GM23338 (cell line): ENCODE measurements around the gene ADPRHL1. TPM values are rescaled to one million over a fixed set of nuclear protein-coding genes. Genes with fewer than 3 reads are reported as not detected.

Experiments used
- ATAC-seq: fragments of 200-7000 bp; cut with Tn5 transposase; 3 replicates; pipeline ENCODE4 v1.9.1; 2020
- DNase-seq: peaks from one replicate; pipeline ENCODE4 v3.0.0-alpha.2; 2015; ENCODE audit warnings: low spot score
- H2AFZ ChIP-seq: fragments of 200-600 bp; sonication (generic); 2 replicates; pipeline ENCODE4 v1.8.0; 2016; ENCODE audit warnings: antibody characterized with exemption, mild to moderate bottlenecking, moderate library complexity
- H3F3A ChIP-seq: fragments of 200-600 bp; sonication (generic); replicated peaks from 2 replicates; pipeline ENCODE4 v1.8.0; 2017; ENCODE audit warnings: antibody characterized with exemption, mixed run types, low read depth
- H3K27ac ChIP-seq: fragments of 200-600 bp; sonication (generic); 2 replicates; pipeline ENCODE4 v1.6.1; 2016; ENCODE audit warnings: low read depth
- H3K27me3 ChIP-seq: fragments of 200-600 bp; sonication (generic); 2 replicates; pipeline ENCODE4 v1.8.0; 2016; ENCODE audit warnings: mild to moderate bottlenecking, mixed run types, moderate library complexity; ENCODE audit not compliant: insufficient read depth
- H3K36me3 ChIP-seq: fragments of 200-600 bp; sonication (generic); 2 replicates; pipeline ENCODE4 v1.8.0; 2016; ENCODE audit warnings: mild to moderate bottlenecking; ENCODE audit not compliant: insufficient read depth
- H3K4me1 ChIP-seq: fragments of 200-600 bp; sonication (generic); 2 replicates; pipeline ENCODE4 v1.8.0; 2016; ENCODE audit warnings: mild to moderate bottlenecking, moderate library complexity; ENCODE audit not compliant: insufficient read depth
- H3K4me2 ChIP-seq: fragments of 200-600 bp; sonication (generic); 2 replicates; pipeline ENCODE4 v1.7.1; 2017; ENCODE audit warnings: mixed run types
- H3K4me3 ChIP-seq: fragments of 200-600 bp; sonication (generic); 2 replicates; pipeline ENCODE4 v1.6.1; 2016; ENCODE audit warnings: mixed run types
- H3K79me2 ChIP-seq: fragments of 200-600 bp; sonication (generic); replicated peaks from 2 replicates; pipeline ENCODE4 v1.8.0; 2017; ENCODE audit warnings: mild to moderate bottlenecking; ENCODE audit not compliant: insufficient read depth
- H3K9me2 ChIP-seq: fragments of 200-600 bp; sonication (generic); 2 replicates; pipeline ENCODE4 v1.8.0; 2017; ENCODE audit not compliant: insufficient read depth
- H4K20me1 ChIP-seq: fragments of 200-600 bp; sonication (generic); replicated peaks from 2 replicates; pipeline ENCODE4 v1.8.0; 2017; ENCODE audit warnings: mild to moderate bottlenecking; ENCODE audit not compliant: insufficient read depth
- H3K27ac Mint-ChIP-seq: 2 replicates; pipeline ENCODE4 v1.8.0; 2020; ENCODE audit warnings: inconsistent platforms, mild to moderate bottlenecking, moderate library complexity, mixed read lengths
- H3K27me3 Mint-ChIP-seq: 3 replicates; pipeline ENCODE4 v1.8.0; 2022; ENCODE audit warnings: low read depth, mild to moderate bottlenecking, moderate library complexity, mixed read lengths, inconsistent platforms; ENCODE audit not compliant: insufficient read depth, poor library complexity
- H3K36me3 Mint-ChIP-seq: 3 replicates; pipeline ENCODE4 v1.8.0; 2021; ENCODE audit warnings: low read depth, mild to moderate bottlenecking, inconsistent platforms, moderate library complexity, mixed read lengths
- H3K4me1 Mint-ChIP-seq: 3 replicates; pipeline ENCODE4 v1.8.0; 2020; ENCODE audit warnings: mild to moderate bottlenecking, inconsistent platforms, mixed read lengths
- H3K4me3 Mint-ChIP-seq: 3 replicates; pipeline ENCODE4 v1.8.0; 2021; ENCODE audit warnings: moderate library complexity, mild to moderate bottlenecking, inconsistent platforms, mixed read lengths
- H3K9me3 Mint-ChIP-seq: 3 replicates; pipeline ENCODE4 v1.8.0; 2020; ENCODE audit warnings: moderate library complexity, mild to moderate bottlenecking, inconsistent platforms, mixed read lengths
- CREB1 ChIP-seq: fragments of 250-450 bp; sonication (Bioruptor Pico); IDR thresholded peaks from 2 replicates; pipeline ENCODE4 v1.5.0; 2020; ENCODE audit warnings: low read depth, mild to moderate bottlenecking, moderate library complexity
- EZH2phosphoT487 ChIP-seq: fragments of 200-600 bp; sonication (generic); IDR thresholded peaks from one replicate; pipeline ENCODE4 v1.8.1; 2018; ENCODE audit warnings: antibody characterized with exemption; ENCODE audit not compliant: unreplicated experiment
- NANOG ChIP-seq: IDR thresholded peaks from 2 replicates; pipeline ENCODE4 v1.6.1; 2016; ENCODE audit warnings: antibody characterized with exemption, borderline replicate concordance
- POLR2AphosphoS5 ChIP-seq: IDR thresholded peaks from 2 replicates; pipeline ENCODE4 v1.6.1; 2016; ENCODE audit warnings: antibody characterized with exemption, low read depth
- REST ChIP-seq: IDR thresholded peaks from one replicate; pipeline ENCODE4 v1.6.1; 2018; ENCODE audit warnings: antibody characterized with exemption; ENCODE audit not compliant: unreplicated experiment
- STAT1 ChIP-seq: IDR thresholded peaks from one replicate; pipeline ENCODE4 v1.6.1; 2016; ENCODE audit warnings: antibody characterized with exemption; ENCODE audit not compliant: unreplicated experiment
- ZNF462 ChIP-seq: fragments of 250-450 bp; sonication (Bioruptor Pico); IDR thresholded peaks from 2 replicates; pipeline ENCODE4 v1.5.0; 2020; ENCODE audit warnings: mild to moderate bottlenecking, moderate library complexity
- polyA plus RNA-seq: library from polyadenylated mRNA; unstranded; fragments of >200 nt; fragmentation: Nextera tagmentation; extraction: Ambion mirVana; gene quantifications from 2 replicates; pipeline ENCODE4 v1.2.1, GENCODE V29; 2016
- total RNA-seq: library from RNA; depleted of rRNA; stranded (reverse); fragments of >200 nt; shearing (Covaris generic); gene quantifications from 2 replicates; pipeline ENCODE4 v1.2.3, GENCODE V29; 2014

ADPRHL1 gene
- total and polyA plus RNA-seq, 2 experiments from 2014 or later: 0.80 to 1.0 TPM

GRCh38 chr13:113365583-113365970 is 87.7 kb downstream of the ADPRHL1 start (continued):
- no peak for TF ChIP-seq EZH2phosphoT487
- no peak for TF ChIP-seq ZNF462 (CRISPR knock-in tag)
- TF ChIP-seq STAT1: no peak
- no peak for TF ChIP-seq CREB1 (CRISPR knock-in tag)
- TF ChIP-seq NANOG: no peak
- no peak for TF ChIP-seq POLR2AphosphoS5

GRCh38 chr13:113364901-113365582 is 88.2 kb downstream of the ADPRHL1 start:
- TF ChIP-seq REST (no peak), NANOG (no peak), CREB1 (CRISPR knock-in tag) (no peak)
- no peak; the same call in 2 of the 3 replicates for ATAC-seq

More at GRCh38 chr13:113364901-113365582, 88.2 kb downstream of the ADPRHL1 start:
- Histone ChIP-seq H3K4me2 (peak overlapping the region; percentile 80), H3K27ac (no peak overlapping the region), H3K27me3 (no peaks in the 10 kb centered on the region), H2AFZ (no peak overlapping the region), H3K4me3 (peak overlapping the region; percentile 57), H3K9me2 (no peaks in the 10 kb centered on the region), H3F3A (0 out of 2 replicates have a peak, but pooled peaks cover 17% of the 10 kb centered on the region), H4K20me1 (peaks cover 26% of the 10 kb centered on the region), H3K36me3 (peaks cover 2% of the 10 kb centered on the region; the same call in 1 of the 2 replicates), H3K79me2 (peaks cover 37% of the 10 kb centered on the region), H3K4me1 (peaks cover 15% of the 10 kb centered on the region; the same call in 1 of the 2 replicates)
- Mint-ChIP-seq H3K27me3 (peaks cover 6% of the 10 kb centered on the region), H3K36me3 (peaks cover 16% of the 10 kb centered on the region; the same call in 2 of the 3 replicates), H3K9me3 (peaks cover 4% of the 10 kb centered on the region), H3K4me3 (peak overlapping the region; percentile 14; the same call in 1 of the 3 replicates), H3K27ac (peak overlapping the region; percentile 65; the same call in 1 of the 2 replicates), H3K4me1 (peaks cover 24% of the 10 kb centered on the region)
- DNase-seq: peak; percentile 46
